Measurements from ENCODE around the gene ZNF611.
A peak's percentile ranks its signal among the peaks of the same experiment; 100 is the strongest.
"Not testable (repeated sequence)": the region's sequence is repeated elsewhere in the genome, so short reads cannot be mapped to it uniquely, and the experiment has no call there.

Gene ZNF611
- total RNA-seq: 27.8 reads per million, percentile 54 among the genes with 10 or more reads in this experiment

GRCh38 chr19:52734893-52735661 lies at the start of gene ZNF611:
TSS of gene ZNF611 (minus strand) at chr19:52735044. CDS start at chr19:52715894, 19,150 bp downstream.
- peak; percentile 99 for DNase-seq

DNA sequence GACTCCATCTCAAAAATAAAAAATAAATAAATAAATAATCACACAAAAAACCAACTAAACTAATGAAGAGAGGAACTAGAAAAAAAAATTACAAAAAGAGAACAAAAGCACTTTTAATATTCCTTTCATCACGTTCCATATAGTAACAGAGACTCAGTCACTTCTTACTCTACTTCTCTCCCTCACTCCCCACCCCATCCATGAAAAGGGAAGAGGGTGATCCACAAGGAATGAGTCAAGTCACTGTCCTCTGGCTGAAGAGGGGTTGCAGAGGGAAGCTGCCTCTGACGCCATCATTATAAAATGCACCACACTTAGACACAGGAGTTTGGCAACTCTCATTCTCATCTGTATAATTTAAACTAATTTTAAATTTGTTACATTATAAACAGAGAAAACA lies 48.0 kb upstream of the ZNF611 start:
- DNase-seq: not testable (repeated sequence)

- peak; percentile 3 for DNase-seq
These were observed 44.0 kb upstream of the ZNF611 start for GRCh38 chr19:52778811-52779210.

DNA sequence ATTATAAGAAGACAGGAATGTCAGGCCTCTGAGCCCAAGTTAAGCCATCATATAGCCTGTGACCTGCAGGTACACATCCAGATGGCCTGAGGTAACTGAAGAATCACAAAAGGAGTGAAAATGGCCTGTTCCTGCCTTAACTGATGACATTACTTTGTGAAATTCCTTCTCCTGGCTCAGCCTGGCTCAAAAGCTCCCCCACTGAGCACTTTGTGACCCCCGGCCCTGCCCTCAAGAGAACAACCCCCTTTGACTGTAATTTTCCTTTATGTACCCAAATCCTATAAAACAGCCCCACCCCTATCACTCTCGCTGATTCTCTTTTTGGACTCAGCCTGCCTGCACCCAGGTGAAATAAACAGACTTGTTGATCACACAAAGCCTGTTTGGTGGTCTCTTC lies 21.6 kb upstream of the ZNF611 start:
- DNase-seq: not testable (repeated sequence)

GRCh38 chr19:52749780-52750179 lies 14.9 kb upstream of the ZNF611 start:
- DNase-seq: no peak

DNA sequence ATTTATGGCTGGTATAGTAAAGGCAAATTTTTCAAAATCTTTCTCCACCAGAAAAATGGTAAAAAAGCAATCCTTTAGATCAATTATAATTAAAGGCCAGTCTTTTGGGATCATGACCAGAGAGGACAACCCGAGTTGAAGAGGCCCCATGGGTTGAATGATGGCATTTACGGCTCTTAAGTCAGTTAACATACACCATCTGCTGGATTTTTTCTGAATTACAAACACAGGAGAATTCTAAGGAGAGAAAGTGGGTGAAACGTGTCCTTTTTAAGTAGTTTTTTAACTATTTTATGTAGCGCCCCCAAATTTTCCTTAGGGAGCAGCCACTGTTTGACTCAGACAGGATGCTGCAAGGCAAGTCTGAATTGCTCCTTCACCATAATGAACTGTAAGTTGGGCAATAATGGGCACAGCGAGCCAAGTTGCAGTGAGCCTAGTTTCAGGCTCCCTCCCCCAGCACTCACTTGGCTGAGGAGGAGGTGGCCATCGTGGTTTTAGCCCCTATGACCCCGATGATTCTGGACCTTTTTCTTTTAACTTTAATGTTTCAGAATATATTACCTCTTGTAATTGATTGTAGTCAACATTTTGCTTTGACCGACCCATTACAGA lies 13.6 kb upstream of the ZNF611 start:
- no peak for DNase-seq

DNA sequence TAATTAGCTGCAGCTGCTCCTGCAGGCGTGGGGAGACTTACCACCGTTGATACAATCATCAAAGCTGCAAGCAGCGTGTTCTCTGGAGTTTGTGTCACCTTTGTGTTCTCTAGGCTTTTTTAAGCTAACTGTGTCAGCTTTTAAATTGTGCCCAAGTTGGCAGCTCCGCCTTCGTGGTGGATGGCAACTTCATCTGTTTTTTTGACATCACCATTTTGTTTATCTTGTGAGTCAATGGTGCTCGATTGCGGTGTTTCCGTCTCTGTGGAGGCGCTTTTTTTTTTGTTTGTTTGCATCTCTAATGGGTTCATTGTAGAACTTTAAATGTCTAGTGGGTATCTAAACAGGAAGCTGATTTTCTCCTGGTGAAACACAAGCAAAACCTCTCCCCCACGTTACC lies 11.1 kb upstream of the ZNF611 start:
- not testable (repeated sequence) for DNase-seq

- no peak for DNase-seq
These were observed 8.2 kb upstream of the ZNF611 start for GRCh38 chr19:52743091-52743490.

GRCh38 chr19:52742516-52742915 lies 7.7 kb upstream of the ZNF611 start:
- no peak for DNase-seq

- DNase-seq: no peak
These were observed 7.2 kb upstream of the ZNF611 start for GRCh38 chr19:52741951-52742485.

DNA sequence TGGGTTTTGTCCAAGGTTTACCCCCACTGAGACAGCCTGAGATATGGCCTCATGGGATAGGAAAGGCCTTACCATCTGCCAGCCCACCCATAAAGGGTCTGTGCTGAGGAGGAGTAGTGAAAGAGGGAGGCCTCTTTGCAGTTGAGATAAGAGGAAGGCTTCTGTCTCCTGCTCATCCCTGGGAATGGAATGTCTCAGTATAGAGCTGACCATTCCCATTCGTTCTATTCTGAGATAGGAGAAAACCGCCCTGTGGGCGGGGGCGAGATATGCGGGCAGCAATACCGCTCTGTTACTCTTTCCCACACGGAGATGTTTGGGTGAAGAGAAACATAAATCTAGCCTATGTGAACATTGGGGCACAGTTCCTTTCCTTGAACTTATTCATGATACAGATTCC lies 6.5 kb upstream of the ZNF611 start:
- not testable (repeated sequence) for DNase-seq

GRCh38 chr19:52739576-52739975 lies 4.7 kb upstream of the ZNF611 start:
- no peak for DNase-seq

- no peak for DNase-seq
These were observed 890 bp upstream of the ZNF611 start for GRCh38 chr19:52735734-52736133.

DNA sequence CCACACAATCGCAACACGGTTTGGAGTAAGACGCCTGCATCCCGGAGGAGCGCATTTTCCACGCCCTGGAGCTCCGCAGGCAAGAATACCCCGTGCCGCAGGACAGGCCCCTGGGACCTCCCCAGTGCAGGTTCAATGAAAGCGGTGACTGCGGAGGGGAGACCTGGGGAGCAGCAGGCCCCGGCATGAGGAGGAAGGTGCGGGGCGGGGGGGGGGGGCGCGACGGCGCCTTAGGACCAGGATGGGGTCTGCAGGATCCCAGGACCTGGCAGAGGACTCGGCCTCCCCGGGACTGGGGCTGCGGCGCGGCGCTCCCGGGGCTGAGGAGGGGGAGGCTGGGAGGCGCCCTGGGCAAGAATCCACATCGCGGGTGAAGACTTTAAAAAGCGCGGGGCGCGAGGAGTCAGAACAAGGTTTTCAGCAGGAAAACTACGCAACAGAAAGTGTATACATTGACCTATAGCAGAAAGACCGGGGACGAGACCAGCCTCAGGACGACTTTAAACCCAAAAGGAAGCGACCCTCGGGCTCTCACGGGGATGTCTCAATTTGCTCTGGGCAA lies 432 bp downstream of the ZNF611 start:
- DNase-seq: no peak

- not testable (repeated sequence) for DNase-seq
These were observed 8.8 kb downstream of the ZNF611 start for GRCh38 chr19:52726051-52726450.

DNA sequence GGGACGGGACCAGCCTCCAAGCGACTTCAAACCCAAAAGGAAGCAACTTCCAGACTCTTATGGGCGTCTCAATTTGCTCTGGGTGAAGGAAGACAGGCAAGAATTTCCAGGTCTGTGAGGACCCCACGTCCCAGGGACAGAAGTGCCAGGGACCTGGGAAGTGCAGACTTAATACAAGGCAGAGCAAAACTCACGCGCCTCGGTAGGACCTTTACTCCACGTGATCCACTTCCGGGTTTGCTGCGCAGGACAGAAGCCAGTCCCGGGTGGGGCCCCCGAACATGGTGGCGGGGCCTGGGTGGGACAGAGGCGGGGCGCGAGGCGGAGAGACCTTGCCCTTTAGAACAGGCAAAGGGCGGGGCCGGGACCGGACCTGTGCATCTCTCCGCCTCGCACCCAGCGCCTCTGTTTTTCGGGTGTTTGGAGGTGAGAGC lies 9.3 kb downstream of the ZNF611 start:
- no peak for DNase-seq

GRCh38 chr19:52724701-52725514 lies 9.9 kb downstream of the ZNF611 start:
- no peak for DNase-seq

- DNase-seq: not testable (repeated sequence)
These were observed 10.8 kb downstream of the ZNF611 start for GRCh38 chr19:52723907-52724598.

DNA sequence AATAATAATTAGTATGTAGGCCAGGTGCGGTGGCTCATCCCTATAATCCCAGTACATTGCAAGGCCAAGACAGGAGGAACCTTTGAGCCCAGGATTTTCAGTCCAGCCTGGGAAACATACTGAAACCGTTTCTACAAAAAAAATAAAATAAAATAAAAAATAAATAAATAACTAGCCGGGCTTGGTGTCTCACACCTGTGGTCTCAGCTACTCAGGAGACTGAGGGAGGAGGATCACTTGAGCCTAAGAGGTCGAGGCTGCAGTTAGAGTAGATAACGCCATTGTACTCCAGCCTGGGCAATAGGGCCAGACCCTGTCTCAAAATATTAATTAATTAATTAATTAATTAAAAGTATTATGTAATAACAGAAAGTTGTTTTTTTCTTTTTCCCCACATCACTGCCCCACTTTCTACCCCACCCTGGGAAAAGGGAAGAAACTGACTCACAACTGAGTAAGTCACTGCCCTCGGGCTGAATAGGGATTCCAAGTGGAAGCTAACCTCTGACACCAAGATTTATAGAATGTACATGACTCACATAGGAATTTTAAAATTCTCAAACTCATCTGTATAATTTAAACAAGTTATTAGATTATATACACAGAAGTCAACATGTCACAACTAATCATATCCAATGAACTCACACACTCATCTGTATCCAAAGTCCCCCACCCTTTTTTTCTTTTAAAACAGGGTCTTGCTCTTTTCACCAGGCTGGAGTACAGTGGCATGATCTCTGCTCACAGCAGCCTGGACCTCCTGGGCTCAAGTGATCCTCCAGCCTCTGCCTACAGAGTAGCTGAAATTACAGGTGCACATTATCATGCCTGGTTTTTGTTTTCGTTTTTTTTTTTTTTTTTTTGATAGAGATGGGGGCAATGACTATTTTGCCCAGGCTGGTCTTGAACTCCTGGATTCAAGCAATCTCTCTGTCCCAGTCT lies 12.5 kb downstream of the ZNF611 start:
- DNase-seq: no peak

- DNase-seq: not testable (repeated sequence)
These were observed 14.3 kb downstream of the ZNF611 start for GRCh38 chr19:52720541-52720940.

GRCh38 chr19:52716522-52716921 lies 18.3 kb downstream of the ZNF611 start:
- DNase-seq: no peak

All from effector CD4-positive, alpha-beta T cell (primary cell).